Measurements from ENCODE around the gene EVX2. TPM values are rescaled to one million over a fixed set of nuclear protein-coding genes. Genes with fewer than 3 reads are reported as not detected.

Gene EVX2
- total RNA-seq, 1 experiment from 2014 or later = not detected

- CTCF ChIA-PET = interaction anchor here (0.6 to 1.1 kb wide), 4 partner anchors 30 to 889 kb away, joined by 3 to 5 read pairs (median 4); no protein-coding TSS in a partner anchor
- TF ChIP-seq EZH2phosphoT487 (IDR thresholded peaks at IDR 0.05; ENCODE audit: borderline replicate concordance, low read length) = no peak
- peak; percentile 83 for TF ChIP-seq CTCF (conservative IDR thresholded peaks at IDR 0.05; ENCODE audit: low read depth, low read length)
- no peak for TF ChIP-seq EZH2 (IDR thresholded peaks at IDR 0.05; ENCODE audit: low read length, unreplicated experiment)
Measured at GRCh38 chr2:176085861-176086771, 2.4 kb upstream of the EVX2 start.

GRCh38 chr2:176085120-176085788 lies 1.5 kb upstream of the EVX2 start:
- POLR2A ChIA-PET (ENCODE audit: unreplicated experiment) = no interaction called here
- 0 out of 2 replicates have a peak overlapping the region, but pooled peaks have one; percentile 81 for H3K4me2 ChIP-seq (ENCODE audit: low read length)

More at GRCh38 chr2:176085861-176086771, 2.4 kb upstream of the EVX2 start:
- Histone ChIP-seq H3K79me2 (ENCODE audit: low read length) (no peaks in the 10 kb centered on the region), H4K20me1 (ENCODE audit: low read length) (no peaks in the 10 kb centered on the region), H3K36me3 (ENCODE audit: low read depth, low read length) (no peaks in the 10 kb centered on the region), H3K27ac (ENCODE audit: low read length) (no peak overlapping the region), H3K4me1 (ENCODE audit: insufficient read depth, low read length) (peaks cover 12% of the 10 kb centered on the region), H3K4me3 (ENCODE audit: low read length) (peak overlapping the region; percentile 54), H3K9ac (ENCODE audit: low read length) (no peak overlapping the region), H3K9me2 (replicated peaks; ENCODE audit: low read length) (no peaks in the 10 kb centered on the region), H3F3A (ENCODE audit: low read length, unreplicated experiment) (no peaks in the 10 kb centered on the region), H2AFZ (ENCODE audit: low read length) (peak overlapping the region; percentile 60; the same call in 1 of the 2 replicates), H3K27me3 (ENCODE audit: low read length) (peaks cover 50% of the 10 kb centered on the region), H3K9me3 (ENCODE audit: low read length) (no peaks in the 10 kb centered on the region), H3K4me2 (ENCODE audit: low read length) (peak overlapping the region; percentile 81)
- POLR2A ChIA-PET (ENCODE audit: unreplicated experiment) = no interaction called here
- ATAC-seq = peak; percentile 34
- no TSS peak for BruUV-seq (replicated peaks)
- peak; percentile 49 for DNase-seq
- intact Hi-C loops (cut with micrococcal nuclease) = loop anchor here (1.0 to 5.0 kb wide), 5 partner anchors 84 to 719 kb away; partner anchors contain the start of gene LNPK

More at GRCh38 chr2:176085120-176085788, 1.5 kb upstream of the EVX2 start:
- no peak overlapping the region for H3K9ac ChIP-seq (ENCODE audit: low read length)
- DNase-seq (no peak), ATAC-seq (no peak)
- H3K79me2 ChIP-seq (ENCODE audit: low read length) = no peaks in the 10 kb centered on the region
- CTCF ChIA-PET = interaction anchor here (0.8 to 1.1 kb wide), 2 partner anchors 391 to 395 kb away, joined by 3 to 5 read pairs; no protein-coding TSS in a partner anchor
- H3K9me2 ChIP-seq (replicated peaks; ENCODE audit: low read length) = no peaks in the 10 kb centered on the region
- BruUV-seq (replicated peaks) = no TSS peak
- TF ChIP-seq EZH2phosphoT487 (IDR thresholded peaks at IDR 0.05; ENCODE audit: borderline replicate concordance, low read length) (no peak), CTCF (conservative IDR thresholded peaks at IDR 0.05; ENCODE audit: low read depth, low read length) (no peak), EZH2 (IDR thresholded peaks at IDR 0.05; ENCODE audit: low read length, unreplicated experiment) (no peak)
- H4K20me1 ChIP-seq (ENCODE audit: low read length) = no peaks in the 10 kb centered on the region
- H3K4me1 ChIP-seq (ENCODE audit: insufficient read depth, low read length) = peaks cover 12% of the 10 kb centered on the region
- peaks cover 41% of the 10 kb centered on the region for H3K27me3 ChIP-seq (ENCODE audit: low read length)
- no peak overlapping the region; the same call in 1 of the 2 replicates for H3K4me3 ChIP-seq (ENCODE audit: low read length)
- intact Hi-C loops (cut with micrococcal nuclease) = loop anchor here (5.0 kb wide), 2 partner anchors 83 to 243 kb away; partner anchors contain the start of gene LNPK
- no peaks in the 10 kb centered on the region for H3K9me3 ChIP-seq (ENCODE audit: low read length)
- H2AFZ ChIP-seq (ENCODE audit: low read length) = peak overlapping the region; percentile 60; the same call in 1 of the 2 replicates
- no peaks in the 10 kb centered on the region for H3K36me3 ChIP-seq (ENCODE audit: low read depth, low read length)
- H3K27ac ChIP-seq (ENCODE audit: low read length) = no peak overlapping the region
- H3F3A ChIP-seq (ENCODE audit: low read length, unreplicated experiment) = no peaks in the 10 kb centered on the region

Data from PC-3 (cell line).